ENCODE data around the gene ARL8B.
"Not testable (repeated sequence)": the region's sequence is repeated elsewhere in the genome, so short reads cannot be mapped to it uniquely, and the experiment has no call there.

ARL8B gene

DNA sequence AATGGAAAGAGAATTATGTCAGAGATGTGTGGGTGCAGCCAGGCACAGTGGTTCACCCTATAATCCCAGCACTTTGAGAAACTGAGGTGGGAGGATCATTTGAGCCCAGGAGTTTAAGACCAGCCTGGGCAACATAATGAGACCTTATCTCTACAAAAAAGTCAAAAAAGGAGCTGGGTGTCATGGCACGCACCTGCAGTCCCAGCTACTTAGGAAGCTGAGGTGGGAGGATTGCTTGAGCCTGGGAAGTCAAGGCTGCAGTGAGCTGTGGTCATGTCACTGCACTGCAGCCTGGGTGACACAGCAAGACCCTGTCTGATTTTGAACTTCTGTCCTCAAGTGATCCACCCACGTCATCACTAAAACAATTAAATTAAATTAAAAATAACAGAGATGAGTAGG, 15.2 kb upstream of the ARL8B start:
- H3K4me3 ChIP-seq (ENCODE audit: low read length in 2 of 2); H3K9ac ChIP-seq (ENCODE audit: low read depth in 1 of 2, low read length in 2 of 2); H3K4me1 ChIP-seq (ENCODE audit: control insufficient read depth in 2 of 2, insufficient read depth in 2 of 2, low read length in 2 of 2); H3K27me3 ChIP-seq (ENCODE audit: control insufficient read depth in 2 of 2, insufficient read depth in 2 of 2, low read length in 2 of 2); H3K36me3 ChIP-seq (ENCODE audit: control insufficient read depth in 2 of 2, insufficient read depth in 2 of 2, low read length in 2 of 2); H3K9me3 ChIP-seq (ENCODE audit: control insufficient read depth in 2 of 2, low read length in 2 of 2); H3K27ac ChIP-seq (ENCODE audit: low read depth in 2 of 2, low read length in 2 of 2): not testable (repeated sequence)

DNA sequence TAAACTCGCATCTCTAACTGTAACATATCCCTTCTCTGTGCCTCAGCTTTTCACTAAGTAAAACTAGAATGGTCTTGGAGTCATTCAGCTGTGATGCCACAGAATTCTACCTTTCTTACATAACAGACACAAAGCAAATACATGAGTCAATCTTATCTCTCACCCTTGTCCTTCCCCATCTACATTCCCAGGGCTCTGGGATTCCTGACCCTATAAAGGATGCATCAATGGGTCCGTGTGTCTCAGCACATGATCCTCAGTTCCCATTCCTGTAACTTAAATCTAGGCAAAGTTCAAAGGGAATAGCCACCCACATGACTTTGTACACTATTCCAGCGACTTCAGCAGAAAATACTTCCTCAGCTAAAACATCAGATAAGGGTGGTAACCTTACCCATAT, 11.8 kb upstream of the ARL8B start:
- no peaks in the 10 kb centered on the region for H3K27me3 ChIP-seq (ENCODE audit: control insufficient read depth in 2 of 2, insufficient read depth in 2 of 2, low read length in 2 of 2)
- no peak overlapping the region for H3K4me3 ChIP-seq (ENCODE audit: low read length in 2 of 2)
- no peaks in the 10 kb centered on the region for H3K4me1 ChIP-seq (ENCODE audit: control insufficient read depth in 2 of 2, insufficient read depth in 2 of 2, low read length in 2 of 2)
- no peak overlapping the region for H3K9ac ChIP-seq (ENCODE audit: low read depth in 1 of 2, low read length in 2 of 2)
- H3K36me3 ChIP-seq (ENCODE audit: control insufficient read depth in 2 of 2, insufficient read depth in 2 of 2, low read length in 2 of 2), result no peaks in the 10 kb centered on the region
- no peak overlapping the region for H3K27ac ChIP-seq (ENCODE audit: low read depth in 2 of 2, low read length in 2 of 2)
- no peaks in the 10 kb centered on the region for H3K9me3 ChIP-seq (ENCODE audit: control insufficient read depth in 2 of 2, low read length in 2 of 2)

- no peak overlapping the region for H3K27ac ChIP-seq (ENCODE audit: low read depth in 2 of 2, low read length in 2 of 2)
- H3K27me3 ChIP-seq (ENCODE audit: control insufficient read depth in 2 of 2, insufficient read depth in 2 of 2, low read length in 2 of 2), result no peaks in the 10 kb centered on the region
Observed at GRCh38 chr3:5112043-5112442, 10.0 kb upstream of the ARL8B start.

GRCh38 chr3:5113726-5114125, 8.4 kb upstream of the ARL8B start:
- H3K4me1 ChIP-seq (ENCODE audit: control insufficient read depth in 2 of 2, insufficient read depth in 2 of 2, low read length in 2 of 2); H3K36me3 ChIP-seq (ENCODE audit: control insufficient read depth in 2 of 2, insufficient read depth in 2 of 2, low read length in 2 of 2); H3K9ac ChIP-seq (ENCODE audit: low read depth in 1 of 2, low read length in 2 of 2); H3K9me3 ChIP-seq (ENCODE audit: control insufficient read depth in 2 of 2, low read length in 2 of 2); H3K27ac ChIP-seq (ENCODE audit: low read depth in 2 of 2, low read length in 2 of 2); H3K27me3 ChIP-seq (ENCODE audit: control insufficient read depth in 2 of 2, insufficient read depth in 2 of 2, low read length in 2 of 2); H3K4me3 ChIP-seq (ENCODE audit: low read length in 2 of 2): not testable (repeated sequence)

More at GRCh38 chr3:5112043-5112442, 10.0 kb upstream of the ARL8B start:
- no peak overlapping the region for H3K4me3 ChIP-seq (ENCODE audit: low read length in 2 of 2)
- no peak overlapping the region for H3K9ac ChIP-seq (ENCODE audit: low read depth in 1 of 2, low read length in 2 of 2)
- H3K9me3 ChIP-seq (ENCODE audit: control insufficient read depth in 2 of 2, low read length in 2 of 2), result no peaks in the 10 kb centered on the region
- no peaks in the 10 kb centered on the region for H3K36me3 ChIP-seq (ENCODE audit: control insufficient read depth in 2 of 2, insufficient read depth in 2 of 2, low read length in 2 of 2)
- H3K4me1 ChIP-seq (ENCODE audit: control insufficient read depth in 2 of 2, insufficient read depth in 2 of 2, low read length in 2 of 2), result no peaks in the 10 kb centered on the region

GRCh38 chr3:5115506-5116162, 6.5 kb upstream of the ARL8B start:
- Histone ChIP-seq H3K36me3 (ENCODE audit: control insufficient read depth in 2 of 2, insufficient read depth in 2 of 2, low read length in 2 of 2) (no peaks in the 10 kb centered on the region), H3K27me3 (ENCODE audit: control insufficient read depth in 2 of 2, insufficient read depth in 2 of 2, low read length in 2 of 2) (no peaks in the 10 kb centered on the region), H3K27ac (ENCODE audit: low read depth in 2 of 2, low read length in 2 of 2) (no peak overlapping the region)

GRCh38 chr3:5116538-5116937, 5.6 kb upstream of the ARL8B start:
- H3K9ac ChIP-seq (ENCODE audit: low read depth in 1 of 2, low read length in 2 of 2), result no peak overlapping the region
- no peaks in the 10 kb centered on the region for H3K27me3 ChIP-seq (ENCODE audit: control insufficient read depth in 2 of 2, insufficient read depth in 2 of 2, low read length in 2 of 2)
- H3K36me3 ChIP-seq (ENCODE audit: control insufficient read depth in 2 of 2, insufficient read depth in 2 of 2, low read length in 2 of 2), result no peaks in the 10 kb centered on the region
- H3K27ac ChIP-seq (ENCODE audit: low read depth in 2 of 2, low read length in 2 of 2), result no peak overlapping the region
- no peaks in the 10 kb centered on the region for H3K4me1 ChIP-seq (ENCODE audit: control insufficient read depth in 2 of 2, insufficient read depth in 2 of 2, low read length in 2 of 2)
- H3K4me3 ChIP-seq (ENCODE audit: low read length in 2 of 2), result no peak overlapping the region
- H3K9me3 ChIP-seq (ENCODE audit: control insufficient read depth in 2 of 2, low read length in 2 of 2), result no peaks in the 10 kb centered on the region

More at GRCh38 chr3:5115506-5116162, 6.5 kb upstream of the ARL8B start:
- Histone ChIP-seq H3K4me3 (ENCODE audit: low read length in 2 of 2) (no peak overlapping the region), H3K9me3 (ENCODE audit: control insufficient read depth in 2 of 2, low read length in 2 of 2) (no peaks in the 10 kb centered on the region), H3K9ac (ENCODE audit: low read depth in 1 of 2, low read length in 2 of 2) (no peak overlapping the region), H3K4me1 (ENCODE audit: control insufficient read depth in 2 of 2, insufficient read depth in 2 of 2, low read length in 2 of 2) (no peaks in the 10 kb centered on the region)

DNA sequence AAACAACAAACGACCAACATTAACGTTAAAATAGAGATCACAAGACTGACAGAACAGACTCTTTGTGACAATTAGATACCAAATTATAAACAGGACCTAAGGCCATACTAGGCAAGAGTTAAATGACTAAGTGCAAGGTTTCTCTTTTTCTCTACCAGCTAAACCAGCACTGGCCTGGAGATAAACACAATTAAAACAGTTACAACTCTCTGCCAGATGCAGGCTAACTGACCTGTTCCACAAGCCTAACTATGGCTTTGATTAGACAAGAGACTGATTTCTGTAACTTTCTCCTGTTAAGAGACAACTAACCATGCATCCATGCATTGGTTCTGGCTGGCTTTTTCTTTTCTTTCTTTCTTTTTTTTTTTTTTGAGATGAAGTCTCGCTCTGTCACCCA, 1.6 kb upstream of the ARL8B start:
- Histone ChIP-seq H3K9ac (ENCODE audit: low read depth in 1 of 2, low read length in 2 of 2) (no peak overlapping the region), H3K27ac (ENCODE audit: low read depth in 2 of 2, low read length in 2 of 2) (no peak overlapping the region), H3K27me3 (ENCODE audit: control insufficient read depth in 2 of 2, insufficient read depth in 2 of 2, low read length in 2 of 2) (no peaks in the 10 kb centered on the region), H3K36me3 (ENCODE audit: control insufficient read depth in 2 of 2, insufficient read depth in 2 of 2, low read length in 2 of 2) (no peaks in the 10 kb centered on the region), H3K4me1 (ENCODE audit: control insufficient read depth in 2 of 2, insufficient read depth in 2 of 2, low read length in 2 of 2) (peaks cover 9 to 17% of the 10 kb centered on the region in 2 donors), H3K4me3 (ENCODE audit: low read length in 2 of 2) (no peak overlapping the region), H3K9me3 (ENCODE audit: control insufficient read depth in 2 of 2, low read length in 2 of 2) (no peaks in the 10 kb centered on the region)

GRCh38 chr3:5122741-5123706, 932 bp downstream of the ARL8B start:
- H3K27ac ChIP-seq (ENCODE audit: low read depth in 2 of 2, low read length in 2 of 2), result peak overlapping the region; percentile 82 to 87
- H3K9ac ChIP-seq (ENCODE audit: low read depth in 1 of 2, low read length in 2 of 2), result peak overlapping the region; percentile 94 to 99
- peak overlapping the region; percentile 86 to 99 for H3K4me3 ChIP-seq (ENCODE audit: low read length in 2 of 2)
- peaks cover 9 to 17% of the 10 kb centered on the region in 2 donors for H3K4me1 ChIP-seq (ENCODE audit: control insufficient read depth in 2 of 2, insufficient read depth in 2 of 2, low read length in 2 of 2)
- H3K27me3 ChIP-seq (ENCODE audit: control insufficient read depth in 2 of 2, insufficient read depth in 2 of 2, low read length in 2 of 2), result no peaks in the 10 kb centered on the region
- H3K9me3 ChIP-seq (ENCODE audit: control insufficient read depth in 2 of 2, low read length in 2 of 2), result no peaks in the 10 kb centered on the region
- H3K36me3 ChIP-seq (ENCODE audit: control insufficient read depth in 2 of 2, insufficient read depth in 2 of 2, low read length in 2 of 2), result no peaks in the 10 kb centered on the region

GRCh38 chr3:5123937-5124336, 1.8 kb downstream of the ARL8B start:
- Histone ChIP-seq H3K9me3 (ENCODE audit: control insufficient read depth in 2 of 2, low read length in 2 of 2) (no peaks in the 10 kb centered on the region), H3K36me3 (ENCODE audit: control insufficient read depth in 2 of 2, insufficient read depth in 2 of 2, low read length in 2 of 2) (no peaks in the 10 kb centered on the region), H3K4me1 (ENCODE audit: control insufficient read depth in 2 of 2, insufficient read depth in 2 of 2, low read length in 2 of 2) (peaks cover 9 to 17% of the 10 kb centered on the region in 2 donors), H3K4me3 (ENCODE audit: low read length in 2 of 2) (peak overlapping the region; percentile 86 to 99), H3K27ac (ENCODE audit: low read depth in 2 of 2, low read length in 2 of 2) (no peak overlapping the region), H3K27me3 (ENCODE audit: control insufficient read depth in 2 of 2, insufficient read depth in 2 of 2, low read length in 2 of 2) (no peaks in the 10 kb centered on the region), H3K9ac (ENCODE audit: low read depth in 1 of 2, low read length in 2 of 2) (no peak overlapping the region)

- H3K27me3 ChIP-seq (ENCODE audit: control insufficient read depth in 2 of 2, insufficient read depth in 2 of 2, low read length in 2 of 2), result no peaks in the 10 kb centered on the region
- H3K27ac ChIP-seq (ENCODE audit: low read depth in 2 of 2, low read length in 2 of 2), result no peak overlapping the region
- H3K9ac ChIP-seq (ENCODE audit: low read depth in 1 of 2, low read length in 2 of 2), result no peak overlapping the region
- peaks cover 9 to 17% of the 10 kb centered on the region in 2 donors for H3K4me1 ChIP-seq (ENCODE audit: control insufficient read depth in 2 of 2, insufficient read depth in 2 of 2, low read length in 2 of 2)
- no peaks in the 10 kb centered on the region for H3K9me3 ChIP-seq (ENCODE audit: control insufficient read depth in 2 of 2, low read length in 2 of 2)
- H3K4me3 ChIP-seq (ENCODE audit: low read length in 2 of 2), result no peak overlapping the region
- no peaks in the 10 kb centered on the region for H3K36me3 ChIP-seq (ENCODE audit: control insufficient read depth in 2 of 2, insufficient read depth in 2 of 2, low read length in 2 of 2)
Observed at GRCh38 chr3:5126586-5126985, 4.5 kb downstream of the ARL8B start.
